HG03196 (cell line): ENCODE data around the gene ANAPC2.

Experiments used
- ATAC-seq: cut with Tn5 transposase; IDR thresholded peaks from one replicate; pipeline ENCODE4 v1.9.1; 2021; ENCODE audit not compliant: unreplicated experiment

The ANAPC2 gene

DNA sequence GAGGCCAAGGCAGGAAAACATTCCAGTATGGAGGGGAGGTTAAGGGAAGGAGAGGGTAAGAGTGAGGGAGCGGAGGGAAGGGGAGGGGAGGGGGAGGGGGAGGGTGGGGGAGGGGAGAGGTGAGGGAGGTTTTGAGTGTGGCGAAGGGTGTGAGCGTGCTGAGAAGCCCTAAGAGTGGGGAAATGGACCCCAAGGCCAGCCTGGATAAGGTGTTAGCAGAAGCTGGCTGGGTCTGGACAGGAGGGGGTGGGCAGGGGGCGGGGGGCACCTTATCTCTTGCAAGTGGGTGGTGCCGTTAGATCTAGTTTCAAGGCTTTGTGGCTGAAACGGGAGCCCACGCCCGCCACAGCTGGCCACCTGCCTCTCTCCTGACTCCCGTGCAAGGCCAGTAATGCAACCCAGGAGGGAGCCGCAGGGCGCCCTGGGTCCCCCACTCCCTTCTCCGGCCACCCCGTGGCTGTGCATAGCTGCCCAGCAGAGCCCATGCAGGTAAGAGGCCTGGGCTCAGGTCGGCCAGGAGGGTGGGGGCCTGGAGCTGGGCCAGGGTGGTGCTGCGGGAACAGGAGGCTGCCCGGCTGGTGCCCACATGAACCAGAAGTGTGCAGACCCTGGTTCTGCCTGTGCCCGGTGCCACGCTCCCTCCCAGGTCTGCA, 39.6 kb upstream of the ANAPC2 start:
- no peak for ATAC-seq

DNA sequence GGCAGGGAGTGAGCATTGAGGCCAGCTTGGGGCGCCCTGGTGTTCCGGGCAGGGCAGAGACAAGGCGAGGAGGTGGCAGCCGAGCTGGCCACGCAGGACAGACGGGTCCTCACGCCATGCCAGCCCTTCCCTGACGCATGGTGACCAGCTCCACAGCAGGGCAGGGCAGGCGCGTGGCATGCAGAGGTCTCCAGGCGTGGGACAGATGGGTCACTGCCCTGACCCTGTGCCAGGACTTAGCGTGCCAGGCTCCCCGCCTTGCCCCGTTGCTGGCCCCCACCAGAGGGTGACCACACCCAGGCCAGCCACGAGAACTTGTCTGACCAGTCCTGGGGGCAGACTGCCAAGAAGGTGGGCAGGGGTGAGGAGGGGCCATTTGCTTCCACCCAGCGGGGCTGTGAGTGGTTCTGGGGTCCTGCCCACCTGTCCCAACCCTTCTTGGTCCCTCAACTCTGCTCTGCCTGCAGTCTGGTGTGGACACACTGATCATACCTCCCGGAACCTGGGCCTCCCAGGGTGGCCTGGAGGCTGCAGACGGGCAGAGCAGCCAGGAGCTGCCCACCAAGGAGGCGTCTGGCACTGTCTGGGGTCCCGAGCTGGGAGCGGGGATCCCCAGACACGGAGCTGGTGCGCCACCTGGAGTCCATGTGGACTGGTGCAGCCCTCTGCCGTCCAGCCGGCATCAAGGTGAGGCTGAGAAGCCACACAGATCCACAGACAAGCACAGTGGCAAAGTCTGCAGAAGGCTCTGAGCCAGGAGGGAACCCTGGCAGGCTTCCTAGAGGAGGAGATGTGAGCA, 38.9 kb upstream of the ANAPC2 start, which contains the start of gene RNF224:
TSS of gene RNF224 (plus strand) at position 449 of the 799 bp plus-strand sequence. CDS start 834 bp downstream, outside the sequence.
- no peak for ATAC-seq

DNA sequence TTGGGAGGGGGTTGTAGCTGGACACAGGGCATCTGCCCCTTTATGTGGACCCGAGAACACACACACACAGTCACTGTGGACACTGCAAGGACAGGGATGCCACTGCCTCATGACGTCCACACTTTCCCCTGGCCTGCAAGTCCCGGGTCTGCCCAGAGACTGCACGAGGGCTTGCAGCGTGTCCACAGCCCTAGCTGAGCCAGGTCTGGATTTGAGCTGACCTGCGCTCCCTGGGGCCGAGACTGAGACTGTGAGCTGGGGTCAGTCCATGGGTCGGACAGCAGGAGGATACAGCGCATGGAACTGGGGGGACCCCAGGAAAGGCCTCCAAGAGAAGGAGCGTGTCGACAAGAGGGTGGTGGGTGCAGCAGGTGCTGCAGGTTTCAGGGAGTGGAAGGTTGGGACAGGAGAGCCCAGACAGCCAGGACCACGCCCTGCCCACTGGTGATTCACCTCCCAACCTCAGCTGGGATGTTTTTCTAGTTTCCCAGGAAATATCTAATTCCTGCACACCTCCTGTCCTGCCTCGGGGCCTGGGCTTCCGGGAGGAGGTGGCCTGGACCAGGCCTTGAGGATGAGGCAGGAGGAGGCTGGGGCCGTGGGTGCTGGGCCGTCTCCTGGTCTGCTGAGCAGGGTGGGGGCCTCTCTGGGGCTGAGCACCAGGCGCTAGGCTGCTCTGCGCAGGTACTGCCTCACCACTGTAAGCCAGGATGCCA, 38.1 kb upstream of the ANAPC2 start:
- no peak for ATAC-seq

- ATAC-seq = no peak
These were observed 37.5 kb upstream of the ANAPC2 start for GRCh38 chr9:137225699-137226331.

- ATAC-seq = no peak
These were observed 36.7 kb upstream of the ANAPC2 start, which contains the start of gene CYSRT1 for GRCh38 chr9:137224830-137225694. TSS of gene CYSRT1 (plus strand) at chr9:137225174. CDS start at chr9:137225622, 448 bp downstream.

DNA sequence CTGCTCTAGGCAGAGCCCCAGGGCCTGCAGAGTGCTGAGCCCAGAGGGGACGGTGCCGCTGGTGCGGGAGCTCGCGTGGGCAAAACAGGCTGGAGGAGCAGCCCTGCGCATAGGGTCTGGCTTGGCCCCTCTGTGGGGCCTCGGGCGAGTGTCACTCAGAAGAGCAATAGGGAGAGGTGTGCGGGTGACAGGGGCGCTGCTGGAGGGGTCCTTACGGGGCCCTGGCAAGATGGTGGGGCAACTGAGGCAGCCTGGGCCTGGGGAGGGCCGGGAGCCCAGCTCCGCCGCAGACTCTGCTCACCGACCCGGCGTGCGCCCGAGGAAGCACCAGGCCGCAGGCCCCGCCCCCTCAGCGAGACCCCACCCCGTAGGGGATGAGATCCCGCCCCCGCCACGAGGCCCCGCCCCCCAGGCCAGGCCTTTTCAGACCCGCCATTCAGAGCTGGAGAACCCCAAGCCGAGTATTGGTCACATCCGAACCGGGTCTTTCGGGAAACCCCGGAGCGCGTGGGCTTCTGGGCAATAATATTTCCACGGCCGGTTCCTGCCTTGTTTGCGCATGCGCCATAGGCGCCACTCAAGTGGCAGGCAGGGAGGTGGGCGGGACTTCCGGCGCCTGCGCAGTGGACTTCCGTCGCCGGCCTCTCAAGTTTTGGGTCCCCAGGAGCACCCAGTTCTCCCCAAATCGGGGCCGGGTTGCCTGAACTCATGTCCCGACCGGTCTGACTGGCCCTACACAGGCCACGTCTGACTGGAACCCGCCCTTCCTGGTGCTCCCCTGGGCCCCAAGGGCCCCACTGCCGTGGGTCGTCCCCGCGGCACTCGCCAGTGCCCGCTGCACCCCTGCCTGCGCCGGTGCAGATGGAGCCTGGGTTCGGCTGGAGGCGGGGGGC, 35.0 kb upstream of the ANAPC2 start:
- ATAC-seq = peak; percentile 67

- ATAC-seq = peak; percentile 5
These were observed 34.1 kb upstream of the ANAPC2 start, which contains the start of gene RNF208 for GRCh38 chr9:137222190-137223077. TSS of gene RNF208 (minus strand) at chr9:137222240. CDS start at chr9:137221212, 1,028 bp downstream.

- no peak for ATAC-seq
These were observed 33.2 kb upstream of the ANAPC2 start for GRCh38 chr9:137221506-137222111.

DNA sequence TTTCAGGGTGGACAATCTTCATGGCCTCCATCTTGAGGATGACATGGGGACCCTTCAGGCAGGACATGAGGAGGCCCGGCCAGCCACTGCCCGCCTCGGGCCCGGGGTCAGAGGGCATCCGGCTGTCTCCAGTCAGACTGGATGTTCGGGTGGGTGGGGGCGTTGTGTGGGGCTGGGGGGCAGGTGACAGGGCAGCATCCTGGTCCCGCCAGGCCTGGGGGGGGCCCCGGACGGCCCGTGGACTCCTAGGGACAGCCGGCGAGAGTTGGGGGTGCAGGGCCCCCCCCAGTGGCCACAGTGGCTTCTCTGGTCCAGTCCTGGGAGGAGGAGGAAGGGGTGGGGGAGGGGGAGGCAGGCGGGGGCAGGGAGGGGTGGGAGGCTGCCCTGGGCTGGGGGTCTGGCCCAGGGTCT, 32.7 kb upstream of the ANAPC2 start:
- ATAC-seq = no peak

DNA sequence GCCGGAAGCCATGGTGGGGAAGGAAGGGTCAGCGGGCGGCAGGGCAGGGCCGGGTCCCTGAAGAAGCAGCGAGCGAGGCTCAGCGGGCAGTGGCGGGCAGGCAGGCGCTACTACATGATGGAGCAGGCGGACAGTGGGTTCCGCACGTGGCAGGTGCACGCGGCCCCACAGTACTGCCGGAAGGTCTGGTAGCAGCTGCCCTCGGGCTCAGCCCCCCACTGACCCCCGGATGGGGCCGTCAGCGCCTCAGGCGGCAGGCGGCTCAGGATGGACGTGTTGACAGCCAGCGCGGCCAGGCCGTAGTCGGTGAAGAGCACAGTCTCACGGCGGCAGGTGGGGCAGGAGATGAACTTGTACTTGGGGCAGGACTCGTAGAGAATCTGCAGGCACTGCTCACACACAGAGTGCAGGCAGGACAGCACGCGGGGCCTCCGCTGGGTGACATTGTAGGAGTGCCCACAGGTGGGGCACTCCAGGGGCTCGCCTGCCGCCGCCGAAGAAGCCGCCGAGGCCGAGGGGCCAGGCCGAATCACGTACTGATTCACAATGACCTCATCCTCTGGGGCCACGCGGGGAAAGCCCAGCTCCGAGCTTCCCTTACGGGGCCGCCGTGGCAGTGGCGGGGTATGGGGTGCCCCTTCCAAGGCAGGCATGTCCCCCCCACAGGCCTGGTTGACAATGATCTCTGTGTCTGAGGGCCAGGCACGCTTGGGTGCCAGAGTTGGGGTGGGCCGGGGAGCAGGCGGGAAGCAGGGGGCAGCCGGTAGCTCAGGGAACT, 32.1 kb upstream of the ANAPC2 start:
- ATAC-seq = no peak

GRCh38 chr9:137219757-137220316, 31.5 kb upstream of the ANAPC2 start:
- ATAC-seq = no peak

DNA sequence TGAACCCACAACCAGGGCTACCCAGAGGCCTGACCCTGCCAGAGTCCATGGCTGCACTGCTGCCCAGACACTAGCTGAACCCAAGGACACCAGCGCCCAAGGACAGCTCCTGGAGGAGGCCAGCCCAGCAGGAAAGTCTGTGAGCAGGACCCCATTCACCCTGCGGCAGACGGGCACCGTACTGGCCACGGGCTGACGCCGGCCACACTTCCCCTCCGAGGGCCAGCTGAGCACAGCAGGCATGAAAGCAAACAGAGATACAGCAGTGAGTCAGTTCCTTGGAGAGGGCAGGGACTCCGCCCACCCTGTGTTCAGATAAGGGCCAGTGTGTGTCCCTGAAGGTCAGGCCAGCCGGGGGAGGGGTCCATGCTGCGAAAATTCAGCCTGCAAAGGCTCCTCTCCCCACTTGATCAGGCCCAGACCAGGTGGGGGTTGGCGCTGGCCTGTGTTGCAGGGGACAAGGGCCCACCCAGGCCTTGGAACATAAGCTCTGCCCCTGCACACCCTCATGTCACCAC, 30.5 kb upstream of the ANAPC2 start:
- no peak for ATAC-seq

- ATAC-seq = no peak
These were observed 29.9 kb upstream of the ANAPC2 start for GRCh38 chr9:137218212-137218753.

- no peak for ATAC-seq
These were observed 29.2 kb upstream of the ANAPC2 start for GRCh38 chr9:137217276-137218211.
